GM19239 (cell line): ENCODE measurements around the gene ZNF219.
"Not testable (repeated sequence)": the region's sequence is repeated elsewhere in the genome, so short reads cannot be mapped to it uniquely, and the experiment has no call there.

ENCODE experiments used
- DNase-seq: peaks from one replicate; pipeline ENCODE4 v3.0.0; 2011; ENCODE audit warnings: low spot score; ENCODE audit not compliant: insufficient read length
- FAIRE-seq: peaks from 2 replicates; lab custom pipeline; 2011; peaks lifted over from hg19 to GRCh38; lab: Jason Lieb, UNC

The ZNF219 gene

DNA sequence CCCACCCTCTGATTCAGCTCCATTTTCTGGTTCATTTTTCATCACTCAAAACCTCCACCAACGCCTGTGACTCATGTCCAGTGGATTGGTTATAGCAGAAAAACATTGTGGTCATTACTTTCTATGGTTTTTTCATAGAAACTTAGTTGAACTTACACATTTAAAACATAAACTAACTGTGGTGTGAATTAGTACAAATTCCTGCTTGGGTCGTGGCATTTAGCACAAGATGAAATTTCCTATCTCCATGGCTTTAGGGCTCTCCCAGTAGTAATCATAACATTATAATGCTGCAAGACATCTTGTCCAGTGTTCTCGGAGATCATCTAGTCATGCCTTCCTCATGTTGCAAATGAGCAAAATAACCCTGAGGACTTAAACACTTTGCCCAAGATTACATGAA lies 49.2 kb downstream of the ZNF219 start:
- FAIRE-seq: no peak
- DNase-seq: no peak

DNA sequence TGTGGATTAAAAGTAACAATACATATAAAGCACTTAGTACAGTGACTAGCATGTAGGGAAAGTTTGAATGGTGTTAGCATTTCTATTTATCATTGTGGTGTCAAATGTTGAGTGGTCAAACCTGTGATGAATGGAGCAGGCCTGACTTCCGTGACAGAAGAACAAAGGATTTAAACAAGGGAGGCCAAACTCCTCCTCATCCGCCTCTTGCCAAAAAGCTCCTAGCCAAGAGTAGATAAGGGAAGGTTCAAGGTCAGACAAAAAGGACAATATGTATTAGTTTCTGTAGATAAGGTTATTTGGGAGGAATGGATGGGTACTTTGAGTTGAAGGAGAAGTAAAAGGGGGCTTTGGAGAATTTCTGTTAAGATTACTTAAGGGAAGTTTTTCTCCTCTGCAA lies 49.8 kb downstream of the ZNF219 start:
- no peak for DNase-seq
- FAIRE-seq: no peak

DNA sequence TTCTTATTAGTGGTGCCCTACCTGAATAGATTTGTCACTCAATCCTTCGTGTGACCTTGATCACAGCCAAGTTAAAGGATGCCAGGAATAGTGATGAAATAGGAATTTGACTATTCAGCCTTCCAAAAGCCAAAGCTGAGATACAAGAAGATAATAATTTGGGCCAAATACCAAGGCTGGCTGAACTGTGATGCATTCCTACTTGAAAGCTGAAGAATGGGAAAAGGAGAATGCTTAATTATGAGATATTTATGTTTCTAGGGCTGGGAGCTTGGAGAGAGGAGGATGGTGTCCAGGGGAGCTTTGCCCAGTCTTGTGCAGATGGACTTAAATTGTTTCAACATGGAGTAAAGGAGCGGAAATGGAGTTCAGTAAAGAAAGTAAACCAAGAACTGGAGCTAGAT lies 51.1 kb downstream of the ZNF219 start:
- FAIRE-seq: no peak
- DNase-seq: no peak

DNA sequence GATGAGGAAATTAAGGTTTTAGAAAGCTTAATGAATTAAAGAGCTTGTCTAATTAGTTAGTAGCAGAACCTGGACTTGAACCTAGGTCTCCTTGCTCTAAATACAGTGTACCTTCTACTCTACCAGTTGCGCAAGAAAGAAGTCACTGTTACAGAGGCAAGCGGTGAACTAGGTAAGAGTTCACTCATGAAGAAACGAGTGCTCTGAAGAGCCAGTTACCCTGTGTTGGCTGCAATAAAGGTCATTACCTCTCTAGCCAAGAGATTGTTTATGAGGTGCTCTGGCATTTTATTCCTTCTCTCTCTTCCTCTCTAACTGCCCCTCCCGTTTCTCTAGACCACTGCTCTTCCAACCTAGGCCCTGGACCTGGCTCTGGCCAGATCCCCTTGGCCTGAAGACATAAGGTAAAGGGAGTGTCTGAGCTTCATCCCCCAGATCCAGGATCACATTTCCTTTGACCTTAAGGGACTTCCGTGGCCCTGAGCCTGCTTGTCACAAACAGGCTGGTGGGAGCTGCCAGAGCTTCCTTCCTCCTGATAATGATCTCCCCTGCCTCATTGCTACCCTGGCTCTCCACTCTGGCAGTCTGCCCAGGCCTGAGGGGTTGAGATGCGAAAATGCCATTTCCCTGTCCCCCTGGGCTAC lies 54.4 kb downstream of the ZNF219 start:
- FAIRE-seq (no peak), DNase-seq (no peak)

DNA sequence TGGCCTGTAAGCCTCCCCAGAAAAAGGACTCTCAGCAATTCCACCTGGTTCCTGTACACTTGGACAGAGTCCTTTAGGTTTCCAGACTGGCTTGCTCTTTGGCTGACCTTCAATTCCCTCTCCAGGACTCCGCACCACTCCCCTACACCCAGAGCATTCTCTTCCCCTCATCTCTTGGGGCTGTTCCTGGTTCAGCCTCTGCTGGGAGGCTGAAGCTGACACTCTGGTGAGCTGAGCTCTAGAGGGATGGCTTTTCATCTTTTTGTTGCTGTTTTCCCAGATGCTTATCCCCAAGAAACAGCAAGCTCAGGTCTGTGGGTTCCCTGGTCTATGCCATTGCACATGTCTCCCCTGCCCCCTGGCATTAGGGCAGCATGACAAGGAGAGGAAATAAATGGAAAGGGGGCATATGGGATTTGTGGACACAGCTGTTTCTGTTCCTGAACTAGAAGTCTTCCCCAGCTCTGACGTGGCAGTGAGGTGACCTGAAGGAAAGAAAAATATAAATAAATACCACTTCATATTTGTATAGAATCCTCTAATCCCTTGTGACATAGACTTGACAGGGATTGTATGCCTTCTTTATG lies 55.0 kb downstream of the ZNF219 start:
- DNase-seq (no peak), FAIRE-seq (no peak)

DNA sequence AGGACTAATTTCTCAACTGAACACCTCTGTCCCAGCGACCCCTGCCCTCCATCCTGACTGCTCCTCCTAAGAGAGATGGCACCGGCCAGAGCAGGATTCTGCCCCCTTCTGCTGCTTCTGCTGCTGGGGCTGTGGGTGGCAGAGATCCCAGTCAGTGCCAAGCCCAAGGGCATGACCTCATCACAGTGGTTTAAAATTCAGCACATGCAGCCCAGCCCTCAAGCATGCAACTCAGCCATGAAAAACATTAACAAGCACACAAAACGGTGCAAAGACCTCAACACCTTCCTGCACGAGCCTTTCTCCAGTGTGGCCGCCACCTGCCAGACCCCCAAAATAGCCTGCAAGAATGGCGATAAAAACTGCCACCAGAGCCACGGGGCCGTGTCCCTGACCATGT lies 55.5 kb downstream of the ZNF219 start:
- FAIRE-seq (no peak), DNase-seq (no peak)

DNA sequence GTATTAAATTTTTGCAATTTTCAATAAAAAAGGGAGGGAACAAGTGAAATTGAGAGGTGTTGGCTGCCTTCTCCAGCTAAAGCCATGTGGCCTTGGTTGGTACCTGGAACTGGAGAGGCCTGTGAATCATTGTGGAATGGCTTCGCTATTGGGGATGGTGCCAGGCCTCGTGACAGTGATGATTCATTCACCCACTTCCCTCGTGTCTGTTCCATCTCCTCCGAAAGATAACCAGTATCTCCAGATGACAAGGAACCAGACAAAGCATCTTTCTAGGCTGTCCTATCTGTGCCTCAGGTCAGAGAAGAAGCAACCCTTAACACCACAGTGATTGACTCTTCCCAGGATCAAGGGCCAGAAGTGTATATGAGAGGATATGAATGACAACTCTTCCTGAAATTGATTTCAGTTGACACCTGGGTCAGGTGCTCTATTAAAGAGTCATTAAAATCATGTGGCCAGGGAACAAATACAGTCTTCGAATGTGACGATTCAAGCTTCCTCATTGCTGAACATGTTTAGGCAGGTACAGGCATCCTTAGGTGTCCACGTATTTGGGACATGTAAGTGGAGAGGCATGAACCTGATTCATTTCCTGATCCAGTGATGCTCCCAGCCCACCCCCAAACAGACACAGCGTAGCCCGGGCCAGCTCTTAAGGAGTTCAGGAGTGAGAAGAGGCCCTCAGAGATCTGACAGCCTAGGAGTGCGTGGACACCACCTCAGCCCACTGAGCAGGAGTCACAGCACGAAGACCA lies 56.6 kb downstream of the ZNF219 start, which contains the start of gene RNASE7:
RNASE7 (plus strand) TSS at position 687 of the 758 bp plus-strand sequence. CDS start 631 bp downstream, outside the sequence.
- no peak for FAIRE-seq
- DNase-seq: no peak

DNA sequence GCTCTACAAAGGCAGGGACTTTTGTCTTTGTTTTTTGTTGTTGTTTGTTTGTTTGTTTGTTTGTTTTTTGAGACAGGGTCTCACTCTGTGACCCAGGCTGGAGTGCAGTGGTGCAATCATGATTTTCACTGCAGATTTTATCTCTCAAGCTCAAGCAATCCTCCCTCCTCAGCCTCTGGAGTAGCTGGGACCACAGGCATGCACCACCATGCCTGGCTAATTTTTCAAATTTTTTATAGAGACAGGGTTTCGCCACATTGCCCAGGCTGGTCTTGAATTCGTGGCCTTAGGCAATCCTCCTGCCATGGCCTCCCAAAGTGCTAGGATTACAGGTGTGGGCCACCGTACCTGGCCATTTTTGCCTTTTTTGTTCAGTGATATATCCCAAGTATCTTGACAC lies 57.5 kb downstream of the ZNF219 start:
- not testable (repeated sequence) for FAIRE-seq, DNase-seq

DNA sequence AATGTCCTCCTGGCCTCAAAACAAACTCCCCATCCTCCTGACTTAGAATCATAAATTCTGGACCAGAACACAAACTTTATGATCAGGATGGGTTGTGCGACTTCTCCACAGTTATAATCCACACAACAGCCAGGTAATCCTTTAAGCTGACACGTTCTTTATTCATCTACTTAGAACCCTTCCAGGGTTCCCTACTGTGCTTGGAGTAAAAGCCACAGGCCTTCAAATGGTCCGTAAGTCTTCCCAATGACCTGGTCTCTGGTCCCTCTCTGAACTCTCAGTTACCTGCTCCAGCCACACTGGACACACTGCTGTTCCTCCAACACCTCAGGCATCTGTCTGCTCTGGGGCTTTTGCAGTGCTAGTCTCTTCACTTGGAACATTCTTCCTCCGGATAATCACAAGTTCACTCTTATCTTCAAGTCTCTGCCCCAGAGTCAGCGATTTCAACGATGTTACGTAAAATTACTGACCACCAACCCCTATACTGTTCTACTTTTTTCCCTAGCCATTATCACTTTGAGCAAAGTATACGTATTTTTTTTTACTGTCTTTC lies 58.0 kb downstream of the ZNF219 start:
- no peak for DNase-seq
- FAIRE-seq: no peak
